Glomerular visceral epithelial cell (primary cell): Measurements from ENCODE around the gene ZSWIM3.
"Not testable (repeated sequence)": the region's sequence is repeated elsewhere in the genome, so short reads cannot be mapped to it uniquely, and the experiment has no call there.

Experiments used
- DNase-seq: peaks from one replicate; pipeline ENCODE4 v3.0.0-alpha.2; 2016; ENCODE audit errors: extremely low spot score

Gene ZSWIM3

GRCh38 chr20:45857114-45857881 lies at the start of gene ZSWIM3, which contains the start of gene ACOT8:
Gene ZSWIM3 (plus strand): TSS chr20:45857614. CDS start chr20:45857826, 212 bp downstream.
Gene ACOT8 (minus strand): TSS chr20:45857392. CDS start chr20:45857315, 77 bp downstream.
- peak; percentile 100 for DNase-seq

- no peak for DNase-seq
Measured at GRCh38 chr20:45810191-45810970, 47.0 kb upstream of the ZSWIM3 start.

GRCh38 chr20:45812157-45813005 lies 45.0 kb upstream of the ZSWIM3 start, which contains the start of gene UBE2C:
Gene UBE2C (plus strand): TSS chr20:45812644. CDS start chr20:45812696, 52 bp downstream.
- peak; percentile 99 for DNase-seq

- no peak for DNase-seq
Measured at GRCh38 chr20:45813006-45813340, 44.4 kb upstream of the ZSWIM3 start.

- DNase-seq: no peak
Measured at GRCh38 chr20:45813489-45813888, 43.9 kb upstream of the ZSWIM3 start.

- no peak for DNase-seq
Measured at GRCh38 chr20:45814314-45814713, 43.1 kb upstream of the ZSWIM3 start.

- no peak for DNase-seq
Measured at GRCh38 chr20:45816951-45817350, 40.5 kb upstream of the ZSWIM3 start.

GRCh38 chr20:45817376-45818194 lies 39.8 kb upstream of the ZSWIM3 start:
- peak; percentile 75 for DNase-seq

GRCh38 chr20:45818239-45818638 lies 39.2 kb upstream of the ZSWIM3 start:
- no peak for DNase-seq

GRCh38 chr20:45819466-45819865 lies 37.9 kb upstream of the ZSWIM3 start:
- no peak for DNase-seq

GRCh38 chr20:45821947-45822346 lies 35.5 kb upstream of the ZSWIM3 start:
- DNase-seq: no peak

GRCh38 chr20:45822857-45823256 lies 34.6 kb upstream of the ZSWIM3 start:
- peak; percentile 55 for DNase-seq

GRCh38 chr20:45823949-45824835 lies 33.2 kb upstream of the ZSWIM3 start:
- peak; percentile 41 for DNase-seq

GRCh38 chr20:45826381-45827019 lies 30.9 kb upstream of the ZSWIM3 start:
- no peak for DNase-seq

GRCh38 chr20:45827030-45827652 lies 30.3 kb upstream of the ZSWIM3 start, which contains the start of gene TNNC2:
Gene TNNC2 (minus strand): TSS chr20:45827312. CDS start chr20:45827248, 64 bp downstream.
- no peak for DNase-seq

- DNase-seq: no peak
Measured at GRCh38 chr20:45827712-45828111, 29.7 kb upstream of the ZSWIM3 start.

GRCh38 chr20:45828589-45828988 lies 28.8 kb upstream of the ZSWIM3 start:
- DNase-seq: no peak

- not testable (repeated sequence) for DNase-seq
Measured at GRCh38 chr20:45829673-45830106, 27.7 kb upstream of the ZSWIM3 start.

- DNase-seq: no peak
Measured at GRCh38 chr20:45832619-45833018, 24.8 kb upstream of the ZSWIM3 start.
